H1 (cell line): ENCODE data around the gene FAM83G. TPM values are rescaled to one million over a fixed set of nuclear protein-coding genes. Genes with fewer than 3 reads are reported as not detected.

Source experiments
- EGR1 ChIP-seq: IDR thresholded peaks from 2 replicates; pipeline ENCODE4 v1.6.1; 2011; ENCODE audit warnings: low read depth, low read length, borderline replicate concordance
- JUN ChIP-seq: IDR thresholded peaks from 2 replicates; pipeline ENCODE4 v1.6.1; 2011; ENCODE audit warnings: low read depth, mild to moderate bottlenecking, improper control_type of control experiment, low read length
- SAP30 ChIP-seq: fragments of 300-600 bp; sonication (generic); IDR thresholded peaks from 2 replicates; pipeline ENCODE4 v1.7.1; 2012; ENCODE audit warnings: low read length, moderate library complexity, mild to moderate bottlenecking, inconsistent platforms; ENCODE audit not compliant: insufficient read depth, insufficient replicate concordance
- polyA plus RNA-seq, 7 experiments: library from polyadenylated mRNA; depleted of rRNA in 3 of 7; stranded (reverse) in 5 of 7; unstranded in 2 of 7; fragments of >200 nt in 5 of 7; fragments of 200-250 nt in 2 of 7; gene quantifications; 1 replicate in 5 of 7; 2 replicates in 1 of 7; 4 replicates in 1 of 7; pipeline versions ENCODE4 v1.2.1 to v1.2.3, GENCODE V29; 2011 to 2013; ENCODE audit warnings: missing spikeins in 2 of 7, mixed read lengths in 2 of 7
- total RNA-seq: library from RNA; stranded (reverse); fragmentation: NEBNext Ultra II Directional; extraction: Animal tissue kit (Norgen Biotek cat#: 25700); gene quantifications from 2 replicates; pipeline ENCODE4 v1.2.1, GENCODE V29; 2021
- TF ChIP-seq, protein P1 (sequence below): IDR thresholded peaks from 2 replicates; pipeline ENCODE4 v1.6.1; 2011; ENCODE audit warnings: low read length, improper control_type of control experiment
- TF ChIP-seq, protein P2 (sequence below): IDR thresholded peaks from 2 replicates; pipeline ENCODE4 v1.6.1; 2012; ENCODE audit warnings: inconsistent platforms

Gene FAM83G
- total and polyA plus RNA-seq, 2 of the 8 experiments (the other 6 are each of a cell fraction or from before 2014, with no cell fraction given): 15.4 to 29.0 TPM

- TF ChIP-seq, protein P1, sequence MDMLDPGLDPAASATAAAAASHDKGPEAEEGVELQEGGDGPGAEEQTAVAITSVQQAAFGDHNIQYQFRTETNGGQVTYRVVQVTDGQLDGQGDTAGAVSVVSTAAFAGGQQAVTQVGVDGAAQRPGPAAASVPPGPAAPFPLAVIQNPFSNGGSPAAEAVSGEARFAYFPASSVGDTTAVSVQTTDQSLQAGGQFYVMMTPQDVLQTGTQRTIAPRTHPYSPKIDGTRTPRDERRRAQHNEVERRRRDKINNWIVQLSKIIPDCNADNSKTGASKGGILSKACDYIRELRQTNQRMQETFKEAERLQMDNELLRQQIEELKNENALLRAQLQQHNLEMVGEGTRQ: no peak
- TF ChIP-seq SAP30: no peak
- no peak for TF ChIP-seq JUN
- TF ChIP-seq, protein P2, sequence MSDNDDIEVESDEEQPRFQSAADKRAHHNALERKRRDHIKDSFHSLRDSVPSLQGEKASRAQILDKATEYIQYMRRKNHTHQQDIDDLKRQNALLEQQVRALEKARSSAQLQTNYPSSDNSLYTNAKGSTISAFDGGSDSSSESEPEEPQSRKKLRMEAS: no peak
- TF ChIP-seq EGR1: no peak
Observed at GRCh38 chr17:19022747-19023146, 18.2 kb upstream of the FAM83G start (continued).
